LoVo (cell line): Measurements from ENCODE around the gene TOMM20L.
"Not testable (repeated sequence)": the region's sequence is repeated elsewhere in the genome, so short reads cannot be mapped to it uniquely, and the experiment has no call there.

Source experiments
- DNase-seq: peaks from one replicate; pipeline ENCODE4 v3.0.0-alpha.2; 2016; ENCODE audit warnings: low spot score

Gene TOMM20L

DNA sequence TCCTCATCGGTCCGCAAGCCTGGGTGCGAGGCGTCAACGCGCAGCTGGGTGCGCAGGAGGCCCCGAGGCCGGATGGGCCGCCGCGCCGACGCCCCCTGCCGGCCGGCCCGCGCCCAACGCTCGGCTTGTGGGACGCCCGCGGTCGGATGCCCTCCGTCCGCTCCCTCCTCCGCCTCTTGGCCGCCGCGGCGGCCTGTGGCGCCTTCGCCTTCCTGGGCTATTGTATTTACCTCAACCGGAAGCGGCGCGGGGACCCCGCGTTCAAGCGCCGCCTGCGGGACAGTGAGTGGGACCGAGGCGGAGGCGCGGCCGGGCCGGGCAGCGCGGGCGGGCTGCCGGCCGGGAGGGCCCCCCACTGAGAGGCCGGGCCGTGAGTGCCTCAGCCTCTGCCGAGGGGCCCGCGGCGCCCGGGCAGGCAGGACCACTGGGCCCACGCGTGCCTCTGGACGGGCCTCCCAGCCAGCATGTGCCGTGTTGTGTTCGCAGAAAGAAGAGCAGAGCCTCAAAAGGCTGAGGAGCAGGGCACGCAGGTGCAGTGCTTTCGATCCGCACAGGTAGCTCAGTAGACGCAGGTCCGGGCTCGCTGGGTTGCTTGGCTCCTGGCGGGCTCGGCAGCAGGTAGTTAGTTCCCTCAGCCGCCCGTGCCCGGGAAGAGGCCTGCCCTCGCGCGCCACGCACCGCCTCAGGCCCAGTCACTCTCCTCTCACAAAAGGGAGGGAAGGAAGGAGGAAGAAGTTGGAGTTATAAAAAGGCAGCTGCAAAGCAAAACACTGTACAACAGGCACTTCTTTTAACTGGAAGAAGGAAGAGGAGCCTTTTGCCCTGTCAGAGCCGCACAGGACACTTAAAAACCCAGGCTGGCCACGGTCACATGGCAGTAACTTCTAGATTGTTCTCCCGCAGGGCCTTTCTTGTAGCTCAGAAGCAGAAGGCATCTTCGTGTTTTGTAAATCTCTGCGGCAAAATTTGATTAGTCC is at the start of gene TOMM20L:
TSS of gene TOMM20L (plus strand) at position 119 of the 977 bp plus-strand sequence. CDS start at position 147, 28 bp downstream.
- peak; percentile 77 for DNase-seq

- peak; percentile 36 for DNase-seq
Measured at GRCh38 chr14:58353516-58354299, 42.0 kb upstream of the TOMM20L start.

GRCh38 chr14:58354808-58355207 is 40.9 kb upstream of the TOMM20L start:
- DNase-seq: no peak

DNA sequence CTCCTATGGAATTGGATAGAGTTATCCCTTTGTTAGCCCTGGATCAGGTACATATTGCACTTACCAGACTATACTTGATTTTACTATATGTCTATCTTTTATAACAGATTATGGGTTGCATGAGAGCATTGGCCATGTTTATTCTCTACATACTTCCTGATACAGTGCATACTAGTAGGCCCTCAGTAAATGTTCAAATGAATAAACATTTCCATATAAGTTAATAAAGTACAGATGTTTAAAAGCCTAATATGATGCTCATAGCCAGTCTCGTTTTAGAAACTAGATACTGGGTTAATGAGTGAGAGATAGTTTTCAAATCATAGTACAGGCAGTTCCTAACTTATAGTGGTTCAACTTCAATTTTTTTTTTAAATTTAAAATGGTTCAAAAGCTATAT is 39.5 kb upstream of the TOMM20L start:
- DNase-seq: no peak

DNA sequence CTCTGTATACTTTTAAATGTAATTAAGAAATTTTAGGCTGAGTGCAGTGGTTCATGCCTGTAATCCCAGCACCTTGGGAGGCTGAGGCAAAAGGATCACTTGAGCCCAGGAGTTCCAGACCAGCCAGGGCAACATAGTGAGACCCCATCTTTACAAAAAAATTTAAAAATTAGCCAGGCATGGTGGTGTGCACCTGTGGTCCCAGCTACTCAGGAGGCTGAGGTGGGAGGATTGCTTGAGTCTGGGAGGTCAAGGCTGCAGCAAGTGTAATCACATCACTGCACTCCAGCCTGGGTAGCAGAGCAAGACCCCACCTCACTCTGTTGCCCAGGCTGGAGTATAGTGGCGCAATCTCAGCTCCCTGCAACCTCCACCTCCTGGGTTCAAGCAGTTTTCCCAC is 33.5 kb upstream of the TOMM20L start:
- DNase-seq: not testable (repeated sequence)

DNA sequence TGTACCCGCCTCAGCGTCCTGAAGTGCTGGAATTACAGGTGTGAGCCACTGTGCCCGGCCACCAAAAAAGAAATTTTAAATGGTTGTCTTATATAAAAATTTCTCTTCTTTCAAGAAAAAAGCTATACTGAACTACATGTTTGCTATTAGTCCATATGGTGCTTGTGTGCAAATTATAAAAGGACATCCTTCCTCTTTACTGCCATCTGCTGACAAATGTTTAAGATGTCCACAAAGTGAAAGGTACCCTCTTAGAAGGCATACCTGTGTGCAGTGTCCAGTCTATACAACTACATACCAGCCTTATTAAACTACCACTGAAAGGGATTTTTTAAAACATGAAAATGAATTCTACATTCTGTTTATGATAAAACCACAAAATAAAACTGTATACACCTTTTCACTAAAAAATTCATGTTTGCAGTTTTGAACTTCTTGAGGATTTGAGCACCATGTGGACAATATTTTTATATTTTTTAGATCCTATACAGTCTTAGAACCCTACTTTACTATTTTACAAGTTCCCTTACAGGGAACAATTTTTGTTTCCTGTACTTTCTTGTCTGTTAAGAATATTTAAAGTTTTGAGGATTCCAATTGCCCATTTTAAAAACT is 32.8 kb upstream of the TOMM20L start:
- DNase-seq: peak; percentile 27

- DNase-seq: no peak
Measured at GRCh38 chr14:58364316-58364715, 31.4 kb upstream of the TOMM20L start.

DNA sequence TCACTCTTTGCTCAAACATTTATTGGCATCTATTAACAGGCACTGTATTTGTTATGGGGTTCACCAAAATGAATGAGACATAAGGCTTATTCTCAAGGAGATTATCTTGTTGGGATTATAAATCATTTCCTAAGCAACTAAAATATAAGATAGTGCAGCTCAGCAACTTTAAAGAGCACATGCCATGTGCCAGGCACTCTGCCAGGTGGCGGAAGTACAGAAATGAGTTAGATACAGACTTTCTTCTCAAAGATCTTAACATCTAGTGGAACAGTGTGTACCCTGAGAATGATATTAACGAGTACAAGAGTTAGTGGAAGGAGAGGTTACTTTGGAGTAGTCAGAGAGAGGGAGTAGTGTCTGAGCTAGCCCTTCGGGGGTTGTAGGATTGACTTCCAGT is 28.4 kb upstream of the TOMM20L start:
- no peak for DNase-seq

GRCh38 chr14:58368956-58369355 is 26.8 kb upstream of the TOMM20L start:
- DNase-seq: no peak

DNA sequence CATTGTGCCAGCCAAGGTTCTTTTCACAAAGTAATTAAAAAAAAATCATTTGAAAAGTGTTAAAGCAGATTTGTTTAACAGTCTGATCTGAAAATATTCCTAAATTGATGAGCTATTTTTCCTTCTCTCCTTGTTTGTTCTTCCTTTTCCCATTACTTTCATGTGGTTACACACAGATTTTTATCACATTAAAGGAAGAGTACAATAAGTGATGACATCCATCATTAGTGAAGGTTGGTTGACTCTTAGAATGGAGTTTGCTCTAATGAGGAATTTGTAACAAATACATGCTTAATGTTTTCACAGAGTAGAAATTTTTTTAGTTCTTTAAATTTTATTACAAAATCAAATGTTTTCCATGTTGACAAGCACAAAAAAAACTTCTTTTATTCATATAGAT is 18.9 kb upstream of the TOMM20L start:
- no peak for DNase-seq

GRCh38 chr14:58390830-58391229 is 4.9 kb upstream of the TOMM20L start:
- DNase-seq: no peak

DNA sequence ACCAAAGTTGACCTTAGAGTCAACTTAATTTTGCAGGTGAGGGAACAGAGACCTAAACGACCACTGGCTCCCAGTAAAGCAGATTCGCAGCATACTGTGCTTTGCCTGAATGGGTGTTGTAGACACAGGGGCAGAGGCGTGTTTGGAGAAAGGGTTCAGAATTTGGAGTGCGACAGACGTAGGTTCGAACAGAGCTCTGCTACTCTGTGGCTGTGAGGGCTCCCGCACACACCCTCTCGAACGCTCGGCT is 243 bp upstream of the TOMM20L start:
- no peak for DNase-seq

DNA sequence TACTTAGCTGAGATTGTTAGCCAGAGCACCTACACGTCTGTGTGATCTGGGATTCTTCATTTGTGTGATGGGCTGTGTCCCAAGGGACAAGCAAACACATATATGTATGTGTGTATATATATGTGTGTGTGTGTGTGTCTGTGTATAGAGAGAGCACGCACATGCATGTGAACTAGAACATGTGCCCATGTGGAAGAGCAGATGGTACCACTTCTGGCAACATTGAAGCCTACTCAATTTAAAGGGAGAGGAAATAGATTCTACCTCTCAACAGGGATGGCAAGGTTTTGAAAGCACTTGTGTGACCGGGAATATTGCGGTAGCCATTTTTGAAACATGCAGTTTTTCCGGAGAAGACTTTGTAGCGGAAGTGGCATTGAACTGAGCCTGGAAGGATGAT is 1.4 kb downstream of the TOMM20L start:
- DNase-seq: no peak

DNA sequence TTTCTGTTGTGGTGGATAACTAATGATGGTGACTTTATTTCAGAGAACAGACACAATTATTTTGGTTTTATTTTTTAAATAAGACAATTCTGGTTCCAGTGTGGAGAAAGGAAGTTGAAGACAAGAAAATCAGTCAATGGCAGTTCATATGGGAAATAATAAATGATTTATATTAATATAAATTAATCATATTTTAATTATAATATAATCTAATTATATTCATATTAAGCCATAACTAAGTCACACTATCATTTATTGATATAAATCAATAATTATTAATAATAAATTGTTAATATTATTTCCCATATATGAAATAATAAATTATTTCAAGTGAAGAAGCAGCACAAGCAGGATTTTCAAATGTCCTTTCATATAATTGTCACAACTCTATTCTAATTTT is 2.8 kb downstream of the TOMM20L start:
- no peak for DNase-seq

DNA sequence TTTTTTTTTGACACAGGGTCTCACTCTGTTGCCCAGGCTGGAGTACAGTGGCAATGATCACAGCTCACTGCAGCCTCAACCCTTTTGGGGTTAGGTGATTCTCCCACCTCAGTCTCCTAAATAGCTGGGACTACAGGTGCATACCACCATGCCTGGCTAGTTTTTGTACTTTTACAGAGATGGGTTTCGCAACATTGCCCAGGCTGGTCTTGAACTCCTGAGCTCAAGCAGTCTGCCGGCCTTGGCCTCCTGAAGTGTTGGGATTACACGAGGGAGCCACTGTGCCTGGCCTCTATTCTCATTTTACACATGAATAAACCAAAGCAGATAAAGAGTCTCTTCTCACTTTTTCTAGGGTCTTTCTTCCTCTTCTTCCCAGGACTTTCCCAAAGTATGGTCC is 3.2 kb downstream of the TOMM20L start:
- DNase-seq: no peak

DNA sequence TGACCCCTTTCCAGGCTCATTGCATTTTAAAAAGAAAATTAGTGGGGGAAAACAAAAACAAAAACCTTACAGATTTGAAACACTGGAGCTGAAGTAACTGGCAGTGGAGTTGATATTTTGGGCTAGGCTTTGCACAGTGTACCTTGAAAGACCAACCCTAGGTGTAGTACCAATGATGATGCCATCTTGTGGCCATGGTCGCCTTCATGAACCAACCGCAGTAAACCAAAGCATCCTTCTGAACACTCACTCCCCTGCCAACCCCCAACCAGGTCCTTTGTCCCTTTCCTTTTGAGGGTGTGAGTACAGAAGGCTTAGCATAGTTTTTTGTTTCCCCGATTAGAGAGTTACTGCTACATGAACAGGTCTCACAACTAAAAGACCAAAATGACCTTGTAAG is 5.9 kb downstream of the TOMM20L start:
- no peak for DNase-seq

- DNase-seq: no peak
Measured at GRCh38 chr14:58408681-58409215, 13.0 kb downstream of the TOMM20L start.

DNA sequence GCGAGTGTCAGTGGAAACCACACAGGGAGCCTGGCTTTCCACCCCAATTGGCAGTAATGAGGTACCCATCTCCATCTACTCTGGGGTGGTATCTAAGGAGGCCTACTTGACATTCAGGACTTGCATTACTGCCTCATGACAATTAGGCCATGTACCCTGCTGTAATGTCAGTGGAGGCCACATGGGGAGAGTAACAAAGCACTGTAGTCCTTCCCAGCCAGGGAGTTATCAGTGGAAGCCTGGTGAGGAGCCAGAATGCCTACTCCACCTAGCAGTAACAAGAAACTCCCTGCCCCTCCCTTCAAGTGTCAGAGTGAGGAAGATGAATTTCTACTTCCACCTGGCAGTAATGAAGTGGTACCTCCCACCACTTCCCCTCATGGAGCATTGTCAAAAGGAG is 19.1 kb downstream of the TOMM20L start:
- no peak for DNase-seq

DNA sequence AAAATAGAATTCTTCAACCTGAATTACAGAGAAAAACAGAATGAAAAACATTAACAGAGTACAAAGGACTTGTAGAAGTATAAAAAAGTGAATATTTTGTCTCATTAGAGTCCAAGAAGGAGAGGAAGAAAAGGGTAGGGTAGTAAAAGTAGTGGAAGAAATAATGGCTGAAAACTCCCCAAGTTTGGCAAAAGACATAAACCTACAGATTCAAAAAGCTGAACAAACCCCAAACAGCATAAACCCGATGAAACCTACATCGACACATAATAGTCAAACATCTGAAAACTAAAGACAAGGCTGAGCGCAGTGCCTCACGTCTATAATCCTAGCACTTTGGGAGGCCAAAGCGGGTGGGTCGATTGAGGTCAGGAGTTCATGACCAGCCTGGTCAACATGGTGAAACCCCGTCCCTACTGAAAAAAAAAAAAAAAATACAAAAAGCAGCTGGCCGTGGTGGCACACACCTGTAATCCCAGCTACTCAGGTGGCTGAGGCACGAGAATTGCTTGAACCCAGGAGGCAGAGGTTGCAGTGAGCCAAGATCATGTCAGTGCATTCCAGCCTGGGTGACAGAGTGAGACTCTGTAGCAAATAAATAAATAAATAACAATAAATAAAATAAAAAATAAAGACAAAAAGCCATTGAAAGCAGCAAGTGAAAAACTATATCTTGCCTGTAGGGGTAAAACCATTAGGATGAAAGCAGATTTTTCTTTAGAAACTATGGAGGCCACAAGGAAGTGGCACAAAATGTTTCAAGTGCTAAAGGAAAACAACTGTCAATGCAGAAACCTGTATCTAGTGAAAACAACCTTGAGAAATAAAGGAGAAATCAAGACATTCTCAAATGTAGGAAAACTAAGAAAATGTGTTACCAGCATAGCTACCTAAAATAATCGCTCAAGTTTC is 20.2 kb downstream of the TOMM20L start:
- DNase-seq: no peak

- not testable (repeated sequence) for DNase-seq
Measured at GRCh38 chr14:58416934-58417333, 21.2 kb downstream of the TOMM20L start.

GRCh38 chr14:58426670-58427280 is 31.0 kb downstream of the TOMM20L start:
- DNase-seq: peak; percentile 71
